Keratinocyte (primary cell): ENCODE results near the gene LOXHD1.

Source experiments
- EZH2 ChIP-seq: IDR thresholded peaks from one replicate; pipeline ENCODE4 v1.6.1; 2012; ENCODE audit warnings: inconsistent platforms, mild to moderate bottlenecking, low read length, moderate library complexity
- TF ChIP-seq, protein P1 (sequence below), 3 experiments: IDR thresholded peaks in 1 of 3; conservative IDR thresholded peaks in 1 of 3; optimal IDR thresholded peaks in 1 of 3; 2 replicates in 2 of 3; 3 replicates in 1 of 3; pipeline versions ENCODE3 to v1.5.1; 2011; ENCODE audit warnings: low read length in 3 of 3, mild to moderate bottlenecking in 3 of 3, moderate library complexity in 2 of 3, control low read depth in 1 of 3, inconsistent platforms in 1 of 3; ENCODE audit not compliant: insufficient read depth in 2 of 3; ENCODE audit errors: extremely low read depth in 1 of 3

DNA sequence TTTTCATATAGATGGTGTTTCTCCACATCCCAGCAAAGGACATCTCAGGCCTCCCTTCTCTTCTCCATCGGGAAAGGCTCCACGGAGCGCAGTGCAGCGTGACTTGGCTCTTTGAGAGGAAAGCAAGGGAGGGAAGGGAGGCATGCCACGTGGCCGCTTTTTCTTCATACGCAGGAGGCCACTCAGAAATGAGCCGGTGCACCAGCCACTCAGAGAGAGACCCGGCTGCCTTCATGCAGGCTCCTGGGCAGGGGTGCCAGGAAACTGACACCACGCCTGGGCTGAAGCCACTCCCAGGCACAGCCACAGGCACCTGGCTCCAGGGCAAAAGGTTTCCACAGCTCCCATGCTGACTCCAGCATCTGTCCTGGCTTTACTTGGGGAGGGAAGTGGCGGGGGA, 11.1 kb upstream of the LOXHD1 start:
- TF ChIP-seq, protein P1, sequence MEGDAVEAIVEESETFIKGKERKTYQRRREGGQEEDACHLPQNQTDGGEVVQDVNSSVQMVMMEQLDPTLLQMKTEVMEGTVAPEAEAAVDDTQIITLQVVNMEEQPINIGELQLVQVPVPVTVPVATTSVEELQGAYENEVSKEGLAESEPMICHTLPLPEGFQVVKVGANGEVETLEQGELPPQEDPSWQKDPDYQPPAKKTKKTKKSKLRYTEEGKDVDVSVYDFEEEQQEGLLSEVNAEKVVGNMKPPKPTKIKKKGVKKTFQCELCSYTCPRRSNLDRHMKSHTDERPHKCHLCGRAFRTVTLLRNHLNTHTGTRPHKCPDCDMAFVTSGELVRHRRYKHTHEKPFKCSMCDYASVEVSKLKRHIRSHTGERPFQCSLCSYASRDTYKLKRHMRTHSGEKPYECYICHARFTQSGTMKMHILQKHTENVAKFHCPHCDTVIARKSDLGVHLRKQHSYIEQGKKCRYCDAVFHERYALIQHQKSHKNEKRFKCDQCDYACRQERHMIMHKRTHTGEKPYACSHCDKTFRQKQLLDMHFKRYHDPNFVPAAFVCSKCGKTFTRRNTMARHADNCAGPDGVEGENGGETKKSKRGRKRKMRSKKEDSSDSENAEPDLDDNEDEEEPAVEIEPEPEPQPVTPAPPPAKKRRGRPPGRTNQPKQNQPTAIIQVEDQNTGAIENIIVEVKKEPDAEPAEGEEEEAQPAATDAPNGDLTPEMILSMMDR (optimal IDR thresholded peaks at IDR 0.05 in 1 of 3, IDR thresholded peaks at IDR 0.05 in 1 of 3, conservative IDR thresholded peaks at IDR 0.05 in 1 of 3; ENCODE audit: extremely low read depth in 1 of 3, insufficient read depth in 2 of 3, low read length in 3 of 3), result no peak
- no peak for TF ChIP-seq EZH2
